SK-N-SH (cell line): ENCODE measurements around the gene THOC7.

Experiments used
- CTCF ChIP-seq: fragments of 200-600 bp; sonication (generic); IDR thresholded peaks from 2 replicates; pipeline ENCODE4 v1.6.1; 2017; ENCODE audit warnings: antibody characterized with exemption, mild to moderate bottlenecking, moderate library complexity
- EP300 ChIP-seq, 2 experiments: IDR thresholded peaks; 2 replicates each; pipeline versions ENCODE4 v1.4.0 to v1.6.1; 2012; ENCODE audit warnings: borderline replicate concordance in 1 of 2, low read depth in 1 of 2, low read length in 1 of 2
- EZH2phosphoT487 ChIP-seq: fragments of 200-600 bp; sonication (generic); IDR thresholded peaks from 2 replicates; pipeline ENCODE4 v1.6.1; 2017; ENCODE audit warnings: low read depth, mixed run types, mild to moderate bottlenecking, antibody characterized with exemption, moderate library complexity, borderline replicate concordance
- PBX3 ChIP-seq: IDR thresholded peaks from 2 replicates; pipeline ENCODE4; 2012
- POLR2AphosphoS5 ChIP-seq: IDR thresholded peaks from 2 replicates; pipeline ENCODE4 v1.6.1; 2012; ENCODE audit warnings: low read depth, low read length
- RAD21 ChIP-seq: IDR thresholded peaks from 2 replicates; pipeline ENCODE4 v1.6.1; 2012; ENCODE audit warnings: mild to moderate bottlenecking, low read length
- TAF1 ChIP-seq: IDR thresholded peaks from 2 replicates; pipeline ENCODE4 v1.6.1; 2012; ENCODE audit warnings: low read depth, mild to moderate bottlenecking, low read length, moderate library complexity, borderline replicate concordance
- YY1 ChIP-seq: IDR thresholded peaks from 2 replicates; pipeline ENCODE4 v1.4.0; 2012; ENCODE audit warnings: low read depth, mild to moderate bottlenecking

DNA sequence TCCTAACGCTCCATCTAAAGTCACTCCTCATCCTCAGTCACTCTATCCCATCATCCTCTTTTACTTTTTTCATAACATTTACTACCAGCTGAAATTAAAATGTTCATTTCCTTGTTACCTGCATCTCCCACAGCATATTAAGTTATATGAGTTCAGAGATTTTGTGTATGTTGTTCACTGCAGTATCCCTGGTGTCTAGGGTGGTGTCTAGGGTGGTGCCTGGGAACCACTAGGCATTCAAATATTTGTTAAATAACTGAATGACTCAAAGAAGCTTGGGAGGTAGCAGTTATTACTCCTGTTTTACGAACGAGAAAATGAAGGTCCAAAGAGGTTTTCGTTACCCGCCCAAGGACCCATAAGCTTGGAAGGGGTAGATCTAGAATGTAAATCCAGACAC, 46.4 kb downstream of the THOC7 start:
- no peak for TF ChIP-seq EZH2phosphoT487
- TF ChIP-seq CTCF, result no peak
- no peak for TF ChIP-seq PBX3
- TF ChIP-seq TAF1, result no peak
- TF ChIP-seq POLR2AphosphoS5, result no peak
- TF ChIP-seq EP300 (IDR thresholded peaks at IDR 0.05; ENCODE audit: borderline replicate concordance in 1 of 2, low read depth in 1 of 2, low read length in 1 of 2), result no peak
- no peak for TF ChIP-seq YY1
- no peak for TF ChIP-seq RAD21
